Measurements from ENCODE around the gene DGCR8.

Gene DGCR8

DNA sequence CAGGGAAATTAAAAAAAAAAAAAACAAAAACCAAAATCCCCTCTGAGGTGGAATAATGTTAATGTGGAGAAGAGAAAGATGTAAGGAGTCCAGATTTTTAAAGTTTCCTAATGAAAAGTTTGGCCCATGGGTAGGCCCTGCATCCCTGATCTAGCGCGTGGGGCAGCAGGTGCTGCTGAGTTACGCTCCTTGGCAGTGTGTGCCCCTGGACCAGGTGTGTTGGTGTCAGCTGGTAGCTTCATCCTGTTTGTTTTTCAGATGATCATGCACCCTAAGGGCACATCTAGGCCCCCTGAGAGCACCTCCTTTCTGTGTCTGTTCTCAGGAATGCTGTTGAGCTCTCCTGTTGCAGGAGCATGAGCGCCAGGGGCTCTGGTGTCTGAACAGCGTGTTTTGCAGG, 6.7 kb downstream of the DGCR8 start:
- Histone ChIP-seq H2AFZ (ENCODE audit: low read depth, low read length) (no peak overlapping the region), H3K4me2 (ENCODE audit: insufficient read depth, low read length) (no peak overlapping the region), H3K36me3 (ENCODE audit: insufficient read depth, low read length) (peaks cover 95% of the 10 kb centered on the region), H3K9me3 (ENCODE audit: insufficient read depth, low read length, severe bottlenecking) (no peaks in the 10 kb centered on the region), H3K27ac (ENCODE audit: low read length) (no peak overlapping the region), H3K4me3 (ENCODE audit: low read depth in 1 of 2, low read length in 2 of 2) (no peak overlapping the region), H3K79me2 (ENCODE audit: insufficient read depth, low read length) (peaks cover 97% of the 10 kb centered on the region), H3K27me3 (ENCODE audit: insufficient read depth, low read length, poor library complexity) (no peaks in the 10 kb centered on the region), H4K20me1 (ENCODE audit: insufficient read depth, low read length) (peaks cover 90% of the 10 kb centered on the region), H3K9ac (ENCODE audit: low read depth, low read length) (no peak overlapping the region), H3K4me1 (ENCODE audit: insufficient read depth, low read length) (peaks cover 34% of the 10 kb centered on the region)
- TF ChIP-seq CTCF (IDR thresholded peaks at IDR 0.05; ENCODE audit: borderline replicate concordance, extremely low read depth, low read length, poor library complexity, severe bottlenecking) = no peak
- DNase-seq (no peak), ATAC-seq (ENCODE audit: insufficient read depth, low read depth) (no peak)

- peaks cover 100% of the 10 kb centered on the region for H3K36me3 ChIP-seq (ENCODE audit: insufficient read depth, low read length)
- ATAC-seq (ENCODE audit: insufficient read depth, low read depth) = no peak
- H3K9me3 ChIP-seq (ENCODE audit: insufficient read depth, low read length, severe bottlenecking) = no peaks in the 10 kb centered on the region
- no peak overlapping the region for H3K9ac ChIP-seq (ENCODE audit: low read depth, low read length)
- TF ChIP-seq CTCF (IDR thresholded peaks at IDR 0.05; ENCODE audit: borderline replicate concordance, extremely low read depth, low read length, poor library complexity, severe bottlenecking) (no peak), EZH2 (IDR thresholded peaks at IDR 0.05; ENCODE audit: borderline replicate concordance, low read depth, low read length, severe bottlenecking) (no peak)
- H3K27me3 ChIP-seq (ENCODE audit: insufficient read depth, low read length, poor library complexity) = no peaks in the 10 kb centered on the region
- no peak overlapping the region for H3K4me2 ChIP-seq (ENCODE audit: insufficient read depth, low read length)
- no peak overlapping the region for H3K27ac ChIP-seq (ENCODE audit: low read length)
- no peak overlapping the region for H3K4me3 ChIP-seq (ENCODE audit: low read depth in 1 of 2, low read length in 2 of 2)
- peaks cover 26% of the 10 kb centered on the region for H3K4me1 ChIP-seq (ENCODE audit: insufficient read depth, low read length)
- H4K20me1 ChIP-seq (ENCODE audit: insufficient read depth, low read length) = peaks cover 94% of the 10 kb centered on the region
- peaks cover 97% of the 10 kb centered on the region for H3K79me2 ChIP-seq (ENCODE audit: insufficient read depth, low read length)
- no peak overlapping the region for H2AFZ ChIP-seq (ENCODE audit: low read depth, low read length)
- DNase-seq = no peak
Observed at GRCh38 chr22:20087319-20088262, 7.5 kb downstream of the DGCR8 start.

GRCh38 chr22:20088263-20088648, 8.2 kb downstream of the DGCR8 start:
- DNase-seq (no peak), ATAC-seq (ENCODE audit: insufficient read depth, low read depth) (no peak)
- no peak overlapping the region for H3K9ac ChIP-seq (ENCODE audit: low read depth, low read length)
- no peaks in the 10 kb centered on the region for H3K27me3 ChIP-seq (ENCODE audit: insufficient read depth, low read length, poor library complexity)
- H3K4me1 ChIP-seq (ENCODE audit: insufficient read depth, low read length) = peaks cover 19% of the 10 kb centered on the region
- H3K9me3 ChIP-seq (ENCODE audit: insufficient read depth, low read length, severe bottlenecking) = no peaks in the 10 kb centered on the region
- H2AFZ ChIP-seq (ENCODE audit: low read depth, low read length) = no peak overlapping the region
- no peak for TF ChIP-seq EZH2 (IDR thresholded peaks at IDR 0.05; ENCODE audit: borderline replicate concordance, low read depth, low read length, severe bottlenecking)
- TF ChIP-seq CTCF (IDR thresholded peaks at IDR 0.05; ENCODE audit: borderline replicate concordance, extremely low read depth, low read length, poor library complexity, severe bottlenecking) = no peak
- H3K4me2 ChIP-seq (ENCODE audit: insufficient read depth, low read length) = no peak overlapping the region
- peaks cover 92% of the 10 kb centered on the region for H3K79me2 ChIP-seq (ENCODE audit: insufficient read depth, low read length)
- no peak overlapping the region for H3K27ac ChIP-seq (ENCODE audit: low read length)
- peaks cover 89% of the 10 kb centered on the region for H4K20me1 ChIP-seq (ENCODE audit: insufficient read depth, low read length)
- H3K4me3 ChIP-seq (ENCODE audit: low read depth in 1 of 2, low read length in 2 of 2) = no peak overlapping the region
- H3K36me3 ChIP-seq (ENCODE audit: insufficient read depth, low read length) = peaks cover 100% of the 10 kb centered on the region
